Suprapubic skin (tissue), 3 donors: ENCODE measurements around the gene CFAP46.

ENCODE experiments used
- POLR2A ChIP-seq, 2 donors: fragments of 450-650 bp; IDR thresholded peaks; one replicate each; pipeline ENCODE4 v1.6.1; 2017; ENCODE audit warnings: antibody characterized with exemption in 2 of 2, mild to moderate bottlenecking in 2 of 2, moderate library complexity in 2 of 2
- TF ChIP-seq, protein P1 (sequence below), 2 donors: fragments of 200-600 bp in 1 of 2; fragments of 450-650 bp in 1 of 2; sonication (generic) in 1 of 2; IDR thresholded peaks; one replicate each; pipeline ENCODE4 v1.5.1; 2016 to 2019; ENCODE audit warnings: antibody characterized with exemption in 2 of 2, mild to moderate bottlenecking in 1 of 2, moderate library complexity in 1 of 2

DNA sequence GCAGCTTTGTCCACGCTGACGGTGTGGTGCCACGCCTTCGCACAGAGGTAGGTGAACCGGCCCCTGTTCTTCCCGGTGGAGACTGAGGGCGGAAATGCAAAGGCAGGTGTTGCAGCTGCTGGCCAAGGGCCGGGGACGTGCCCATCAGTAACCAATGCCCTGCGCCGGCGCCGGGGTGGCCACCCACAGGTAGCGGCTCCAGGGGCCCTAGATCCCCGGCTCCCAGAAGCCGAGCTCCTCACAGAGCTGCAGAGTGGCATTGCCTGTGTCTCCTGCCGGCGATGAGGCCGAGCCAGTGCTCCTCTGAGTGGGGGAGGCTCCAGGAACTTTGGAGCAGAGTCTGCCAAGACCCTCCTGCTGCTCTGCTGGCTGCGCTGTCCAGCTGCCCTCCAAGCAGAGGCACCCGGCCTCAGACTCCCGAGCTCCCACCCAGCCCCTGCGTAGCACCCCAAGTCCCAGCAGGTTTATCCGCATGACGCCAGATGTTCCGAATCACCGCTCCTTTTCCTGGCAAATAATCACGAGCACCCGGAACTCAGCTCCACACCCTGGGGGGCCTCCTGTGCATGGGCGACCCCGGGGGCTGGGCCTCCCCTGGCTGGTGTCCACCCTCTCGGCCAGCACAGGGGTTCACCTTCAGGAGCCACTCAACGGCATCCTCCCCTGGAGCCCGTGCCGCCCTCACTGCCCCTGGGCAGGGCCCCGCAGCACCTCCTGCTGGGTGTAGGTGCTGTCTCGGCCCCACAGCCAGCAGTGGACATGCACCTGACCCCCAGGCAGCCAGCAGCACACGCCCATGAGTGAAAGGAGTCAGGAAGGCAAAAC is 22.1 kb downstream of the CFAP46 start:
- TF ChIP-seq POLR2A (IDR thresholded peaks at IDR 0.05) = no peak
- TF ChIP-seq, protein P1, sequence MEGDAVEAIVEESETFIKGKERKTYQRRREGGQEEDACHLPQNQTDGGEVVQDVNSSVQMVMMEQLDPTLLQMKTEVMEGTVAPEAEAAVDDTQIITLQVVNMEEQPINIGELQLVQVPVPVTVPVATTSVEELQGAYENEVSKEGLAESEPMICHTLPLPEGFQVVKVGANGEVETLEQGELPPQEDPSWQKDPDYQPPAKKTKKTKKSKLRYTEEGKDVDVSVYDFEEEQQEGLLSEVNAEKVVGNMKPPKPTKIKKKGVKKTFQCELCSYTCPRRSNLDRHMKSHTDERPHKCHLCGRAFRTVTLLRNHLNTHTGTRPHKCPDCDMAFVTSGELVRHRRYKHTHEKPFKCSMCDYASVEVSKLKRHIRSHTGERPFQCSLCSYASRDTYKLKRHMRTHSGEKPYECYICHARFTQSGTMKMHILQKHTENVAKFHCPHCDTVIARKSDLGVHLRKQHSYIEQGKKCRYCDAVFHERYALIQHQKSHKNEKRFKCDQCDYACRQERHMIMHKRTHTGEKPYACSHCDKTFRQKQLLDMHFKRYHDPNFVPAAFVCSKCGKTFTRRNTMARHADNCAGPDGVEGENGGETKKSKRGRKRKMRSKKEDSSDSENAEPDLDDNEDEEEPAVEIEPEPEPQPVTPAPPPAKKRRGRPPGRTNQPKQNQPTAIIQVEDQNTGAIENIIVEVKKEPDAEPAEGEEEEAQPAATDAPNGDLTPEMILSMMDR (IDR thresholded peaks at IDR 0.05) = no peak
